SK-N-MC (cell line): ENCODE data around the gene S100A9.

Experiments
- EZH2 ChIP-seq: fragments of 200-600 bp; sonication (generic); IDR thresholded peaks from one replicate; pipeline ENCODE4 v1.6.1; 2017; ENCODE audit warnings: antibody characterized with exemption
- FOXP2 ChIP-seq: optimal IDR thresholded peaks from 2 replicates; pipeline ENCODE3; 2011; ENCODE audit warnings: mild to moderate bottlenecking, moderate library complexity; ENCODE audit not compliant: insufficient read depth; ENCODE audit errors: extremely low read length, control extremely low read depth
- POLR2AphosphoS5 ChIP-seq: IDR thresholded peaks from 2 replicates; pipeline ENCODE4 v1.6.1; 2012; ENCODE audit warnings: mild to moderate bottlenecking, low read depth, low read length, borderline replicate concordance

DNA sequence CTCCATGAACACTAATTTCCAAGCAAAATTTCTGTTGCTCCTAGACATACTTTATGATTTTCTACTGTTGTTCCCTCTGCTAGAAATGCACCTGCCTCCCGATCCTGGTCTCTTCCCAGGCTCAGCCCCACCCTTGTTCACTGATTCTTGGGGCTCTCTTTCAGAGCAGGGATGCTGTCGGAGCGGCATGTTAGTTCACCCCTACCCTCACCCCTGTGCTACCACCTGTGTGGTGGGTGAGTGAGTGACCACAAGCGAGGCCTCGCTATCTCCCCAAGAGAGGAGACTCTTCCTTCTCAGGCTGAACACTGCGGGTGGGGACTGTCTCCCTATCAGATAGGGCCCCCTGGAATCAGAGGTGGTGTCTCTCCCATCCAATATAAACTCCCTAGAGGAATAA is 38.1 kb downstream of the S100A9 start:
- TF ChIP-seq EZH2 (no peak), POLR2AphosphoS5 (no peak), FOXP2 (no peak)
